HepG2 (cell line): ENCODE data around the gene ZNF318. TPM values are rescaled to one million over a fixed set of nuclear protein-coding genes. Genes with fewer than 3 reads are reported as not detected.
A peak's percentile ranks its signal among the peaks of the same experiment; 100 is the strongest.

ENCODE experiments used
- AHDC1 ChIP-seq: sonication (generic); formaldehyde crosslinking; IDR thresholded peaks from 2 replicates; pipeline ENCODE4 v1.5.1; 2020; ENCODE audit warnings: mild to moderate bottlenecking, missing genetic modification reagents, borderline replicate concordance
- FOXM1 ChIP-seq: sonication (generic); formaldehyde crosslinking; IDR thresholded peaks from 2 replicates; pipeline ENCODE4 v1.5.0; 2020; ENCODE audit warnings: missing genetic modification reagents
- HMGXB4 ChIP-seq, 2 experiments: sonication (generic) in 1 of 2; formaldehyde crosslinking in 1 of 2; IDR thresholded peaks; 2 replicates each; pipeline versions ENCODE4 v1.4.0 to v1.6.1; 2018 to 2020; ENCODE audit warnings: missing genetic modification reagents in 2 of 2, borderline replicate concordance in 1 of 2, low read depth in 1 of 2, mild to moderate bottlenecking in 1 of 2, missing biosample characterization in 1 of 2
- MTF2 ChIP-seq: sonication (generic); formaldehyde crosslinking; IDR thresholded peaks from 2 replicates; pipeline ENCODE4 v1.5.0; 2020; ENCODE audit warnings: missing genetic modification reagents, borderline replicate concordance
- SNAPC2 ChIP-seq: sonication (generic); formaldehyde crosslinking; IDR thresholded peaks from 2 replicates; pipeline ENCODE4 v1.8.1; 2022; ENCODE audit warnings: mild to moderate bottlenecking, missing genetic modification reagents
- STAG1 ChIP-seq: sonication (generic); formaldehyde crosslinking; IDR thresholded peaks from 2 replicates; pipeline ENCODE4 v1.4.0; 2020; ENCODE audit warnings: missing genetic modification reagents
- TCF7 ChIP-seq: sonication (generic); IDR thresholded peaks from 2 replicates; pipeline ENCODE4 v1.6.1; 2016; ENCODE audit warnings: antibody characterized with exemption, low read depth
- TFDP1 ChIP-seq: IDR thresholded peaks from 2 replicates; pipeline ENCODE4 v1.6.1; 2016; ENCODE audit warnings: missing compliant biosample characterization, missing genetic modification reagents, borderline replicate concordance
- ZBTB39 ChIP-seq: sonication (generic); formaldehyde crosslinking; IDR thresholded peaks from 2 replicates; pipeline ENCODE4 v1.5.0; 2020; ENCODE audit warnings: missing genetic modification reagents
- ZKSCAN1 ChIP-seq: fragments of 150-350 bp; IDR thresholded peaks from 2 replicates; pipeline ENCODE4 v1.6.1; 2014; ENCODE audit warnings: low read length
- ZNF549 ChIP-seq: sonication (generic); formaldehyde crosslinking; IDR thresholded peaks from 2 replicates; pipeline ENCODE4 v1.5.0; 2020; ENCODE audit warnings: missing genetic modification reagents
- polyA plus RNA-seq, 8 experiments: library from polyadenylated mRNA; depleted of rRNA in 3 of 8; stranded (reverse) in 7 of 8; unstranded in 1 of 8; fragments of >200 nt; fragmentation: Illumina TruSeq in 4 of 8; extraction: Trizol in 4 of 8; gene quantifications; 2 replicates each; pipeline versions ENCODE4 v1.2.1 to v1.2.3, GENCODE V29; 2011 to 2016; ENCODE audit warnings: low read depth in 4 of 8, missing spikeins in 1 of 8, mixed read lengths in 1 of 8; ENCODE audit not compliant: insufficient read depth in 1 of 8
- total RNA-seq, 5 experiments: library from RNA; depleted of rRNA; stranded (reverse); fragments of >200 nt; fragmentation: Illumina TruSeq; extraction: Trizol; gene quantifications; 2 replicates each; pipeline ENCODE4 v1.2.3, GENCODE V29; 2016; ENCODE audit warnings: low read depth in 1 of 5
- TF ChIP-seq, protein P1 (sequence below): IDR thresholded peaks from 2 replicates; pipeline ENCODE4 v1.4.0; 2020; ENCODE audit warnings: mild to moderate bottlenecking, missing genetic modification reagents

ZNF318 gene
- total and polyA plus RNA-seq, 2 of the 13 experiments (the other 11 are each of a cell fraction or from before 2014, with no cell fraction given), result 13.0 to 14.5 TPM

- TF ChIP-seq AHDC1 (CRISPR knock-in tag) (no peak), ZKSCAN1 (no peak), FOXM1 (CRISPR knock-in tag) (no peak), HMGXB4 (CRISPR knock-in tag; IDR thresholded peaks at IDR 0.05; ENCODE audit: borderline replicate concordance in 1 of 2, low read depth in 1 of 2) (no peak), STAG1 (peak; percentile 95), MTF2 (CRISPR knock-in tag) (0 out of 2 replicates have a peak, but pooled peaks have one; percentile 41), ZNF549 (CRISPR knock-in tag) (no peak), TFDP1 (no peak), SNAPC2 (CRISPR knock-in tag) (no peak), TCF7 (no peak), ZBTB39 (CRISPR knock-in tag) (no peak)
- TF ChIP-seq, protein P1, sequence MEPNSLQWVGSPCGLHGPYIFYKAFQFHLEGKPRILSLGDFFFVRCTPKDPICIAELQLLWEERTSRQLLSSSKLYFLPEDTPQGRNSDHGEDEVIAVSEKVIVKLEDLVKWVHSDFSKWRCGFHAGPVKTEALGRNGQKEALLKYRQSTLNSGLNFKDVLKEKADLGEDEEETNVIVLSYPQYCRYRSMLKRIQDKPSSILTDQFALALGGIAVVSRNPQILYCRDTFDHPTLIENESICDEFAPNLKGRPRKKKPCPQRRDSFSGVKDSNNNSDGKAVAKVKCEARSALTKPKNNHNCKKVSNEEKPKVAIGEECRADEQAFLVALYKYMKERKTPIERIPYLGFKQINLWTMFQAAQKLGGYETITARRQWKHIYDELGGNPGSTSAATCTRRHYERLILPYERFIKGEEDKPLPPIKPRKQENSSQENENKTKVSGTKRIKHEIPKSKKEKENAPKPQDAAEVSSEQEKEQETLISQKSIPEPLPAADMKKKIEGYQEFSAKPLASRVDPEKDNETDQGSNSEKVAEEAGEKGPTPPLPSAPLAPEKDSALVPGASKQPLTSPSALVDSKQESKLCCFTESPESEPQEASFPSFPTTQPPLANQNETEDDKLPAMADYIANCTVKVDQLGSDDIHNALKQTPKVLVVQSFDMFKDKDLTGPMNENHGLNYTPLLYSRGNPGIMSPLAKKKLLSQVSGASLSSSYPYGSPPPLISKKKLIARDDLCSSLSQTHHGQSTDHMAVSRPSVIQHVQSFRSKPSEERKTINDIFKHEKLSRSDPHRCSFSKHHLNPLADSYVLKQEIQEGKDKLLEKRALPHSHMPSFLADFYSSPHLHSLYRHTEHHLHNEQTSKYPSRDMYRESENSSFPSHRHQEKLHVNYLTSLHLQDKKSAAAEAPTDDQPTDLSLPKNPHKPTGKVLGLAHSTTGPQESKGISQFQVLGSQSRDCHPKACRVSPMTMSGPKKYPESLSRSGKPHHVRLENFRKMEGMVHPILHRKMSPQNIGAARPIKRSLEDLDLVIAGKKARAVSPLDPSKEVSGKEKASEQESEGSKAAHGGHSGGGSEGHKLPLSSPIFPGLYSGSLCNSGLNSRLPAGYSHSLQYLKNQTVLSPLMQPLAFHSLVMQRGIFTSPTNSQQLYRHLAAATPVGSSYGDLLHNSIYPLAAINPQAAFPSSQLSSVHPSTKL (CRISPR knock-in tag), result peak; percentile 22; the same call in 1 of the 2 replicates
These were observed 13.4 kb downstream of the ZNF318 start (continued) for GRCh38 chr6:43355862-43356590.
